ENCODE measurements around the gene CMSS1.
"Not testable (repeated sequence)": the region's sequence is repeated elsewhere in the genome, so short reads cannot be mapped to it uniquely, and the experiment has no call there.

Gene CMSS1

GRCh38 chr3:100096286-100096685, 278.6 kb downstream of the CMSS1 start:
- DNase-seq: not testable (repeated sequence)

GRCh38 chr3:100096866-100097265, 279.2 kb downstream of the CMSS1 start:
- no peak for DNase-seq

DNA sequence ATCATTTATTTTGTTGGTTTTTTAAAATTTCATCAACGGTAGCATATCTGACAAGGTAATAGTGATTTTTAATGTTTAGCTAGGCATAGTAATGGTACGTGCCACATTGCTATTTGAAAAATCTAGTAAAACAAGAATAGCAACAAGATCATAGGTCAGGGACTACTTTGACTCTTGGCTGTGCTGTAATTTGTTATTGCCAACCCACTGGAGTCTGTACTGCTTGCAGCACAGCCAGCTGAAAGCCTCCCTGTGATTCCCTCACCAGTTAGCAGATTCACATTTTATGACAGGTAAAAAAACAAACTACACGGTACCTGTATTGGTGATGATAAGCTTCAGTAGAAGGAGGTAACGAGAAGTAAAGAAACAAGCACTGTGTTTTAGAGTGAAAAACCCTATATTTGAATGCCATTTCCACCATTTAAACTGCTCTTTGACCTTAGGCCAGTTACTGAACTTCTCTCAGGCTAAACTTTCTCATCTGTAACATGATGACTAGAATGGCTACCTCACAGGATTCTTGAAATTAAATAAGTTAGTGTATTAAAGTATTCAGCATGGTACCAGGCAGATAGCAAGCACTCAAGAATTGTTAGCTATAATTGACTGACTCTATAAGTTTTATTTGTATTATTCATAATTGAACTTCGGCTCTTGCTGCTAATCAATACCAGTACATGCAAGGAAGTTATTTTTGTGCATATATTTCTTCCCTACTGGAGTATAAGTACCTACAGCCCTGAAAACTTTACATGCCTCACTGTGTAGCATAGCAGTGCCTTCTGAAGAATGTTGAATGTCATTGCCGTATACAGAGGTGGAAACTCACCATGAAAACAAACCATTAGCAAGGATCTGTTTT, 280.5 kb downstream of the CMSS1 start:
- DNase-seq: no peak

DNA sequence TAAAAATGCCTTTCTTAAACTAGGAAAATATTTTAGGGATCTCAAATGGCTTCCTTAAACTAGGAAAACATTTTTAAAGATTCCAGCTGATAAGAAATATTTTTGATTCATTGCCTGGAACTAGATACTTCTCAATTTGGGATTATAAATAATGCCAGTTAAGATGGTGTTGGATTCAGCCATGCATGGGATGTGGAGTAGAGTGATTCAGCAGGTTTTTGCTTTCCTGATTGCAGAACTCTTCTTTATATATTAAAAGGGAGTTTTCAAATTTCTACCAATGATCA, 281.1 kb downstream of the CMSS1 start:
- no peak for DNase-seq

- DNase-seq: no peak
Measured at GRCh38 chr3:100099621-100100020, 282.0 kb downstream of the CMSS1 start.

GRCh38 chr3:100100425-100100824, 282.8 kb downstream of the CMSS1 start:
- no peak for DNase-seq

DNA sequence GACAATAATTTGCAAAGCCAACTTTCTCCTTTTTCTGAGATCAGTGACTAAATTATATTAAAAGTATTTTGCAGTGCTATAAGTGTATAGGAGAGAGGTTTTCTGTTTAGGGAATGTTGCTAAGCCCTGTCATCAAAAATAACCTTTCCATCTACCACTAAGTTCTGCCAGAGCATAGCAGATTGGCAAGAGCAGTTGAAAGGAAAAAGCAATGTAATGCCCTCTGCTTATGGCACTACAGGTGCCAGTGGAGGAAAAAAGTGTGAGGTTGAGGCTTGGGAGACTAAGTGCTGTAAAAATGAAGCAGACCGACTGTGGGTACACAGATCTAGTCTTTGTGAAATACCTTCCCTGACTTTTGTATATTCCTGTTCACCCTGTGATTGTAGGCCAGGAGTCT, 285.1 kb downstream of the CMSS1 start:
- no peak for DNase-seq

DNA sequence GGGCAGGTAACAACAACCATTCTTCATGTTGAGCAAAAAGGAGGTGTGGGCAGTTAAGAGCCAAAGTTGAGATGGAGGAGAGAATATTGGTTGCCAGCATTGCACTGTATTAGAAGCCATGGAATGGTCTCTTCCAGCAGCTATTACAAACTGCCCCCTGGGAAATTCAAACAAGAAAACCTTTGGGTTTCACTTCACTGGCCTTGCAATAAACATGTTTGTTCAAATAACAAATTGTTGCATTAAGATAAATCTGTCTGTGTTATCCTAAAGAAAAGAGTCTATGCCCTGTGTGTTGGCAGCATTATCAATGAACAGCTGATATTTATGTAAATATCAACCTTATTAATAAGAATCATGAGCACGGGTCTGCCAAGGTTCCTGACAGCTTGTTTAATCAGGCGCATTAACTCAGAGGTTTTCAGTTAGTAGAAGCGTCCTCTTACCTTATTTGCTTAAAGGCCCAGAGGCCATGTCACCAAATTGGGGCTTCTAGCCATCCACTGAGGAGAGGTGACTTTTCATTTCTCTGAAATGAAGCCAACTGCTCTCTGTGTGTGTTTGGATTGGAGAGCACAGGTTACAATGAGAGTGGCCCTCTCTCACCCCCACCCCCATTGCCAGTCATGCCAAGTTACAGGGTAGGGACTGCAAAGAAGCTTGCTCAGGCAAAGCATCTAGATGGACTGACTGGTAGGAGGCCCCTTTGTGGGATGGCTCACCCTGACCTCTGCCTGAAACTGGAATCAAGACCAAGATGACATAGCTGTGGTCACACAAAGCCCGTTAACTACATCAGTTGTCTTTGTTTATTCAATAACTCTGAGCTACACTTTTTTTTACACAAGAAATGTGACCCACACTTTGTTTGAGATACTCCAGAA, 286.1 kb downstream of the CMSS1 start:
- DNase-seq: peak; percentile 93

- DNase-seq: no peak
Measured at GRCh38 chr3:100104442-100104798, 286.8 kb downstream of the CMSS1 start.

DNA sequence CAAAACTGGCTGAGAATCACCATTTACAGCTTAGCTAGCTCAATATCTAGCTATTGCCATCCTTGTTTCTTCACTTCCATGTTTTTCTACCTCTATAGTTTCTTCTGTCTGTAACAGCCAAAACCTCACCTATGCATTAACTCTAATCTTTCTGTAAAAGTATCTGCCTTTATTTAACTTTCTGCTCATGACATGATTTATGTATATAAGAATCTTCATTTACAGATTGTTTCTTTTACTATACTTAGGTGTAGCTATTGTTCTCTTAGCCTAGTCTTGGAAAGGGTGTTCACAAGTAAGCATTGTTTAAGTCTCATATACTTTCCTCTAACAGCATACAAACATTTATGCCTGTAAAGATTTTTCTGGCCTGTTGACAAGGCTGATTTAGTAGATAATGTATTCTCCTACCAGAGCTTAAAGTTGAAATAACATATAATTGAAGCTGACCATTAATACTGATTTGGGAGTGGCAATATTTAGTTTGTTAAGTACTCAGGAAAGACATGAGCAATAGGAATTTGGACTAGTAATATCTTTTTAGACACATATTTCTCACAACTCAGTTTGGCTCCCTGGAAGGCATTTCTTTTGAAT, 287.3 kb downstream of the CMSS1 start:
- no peak for DNase-seq

GRCh38 chr3:100105501-100105900, 287.8 kb downstream of the CMSS1 start:
- no peak for DNase-seq

GRCh38 chr3:100106094-100106493, 288.4 kb downstream of the CMSS1 start:
- DNase-seq: no peak

GRCh38 chr3:100106531-100107141, 289.0 kb downstream of the CMSS1 start:
- no peak for DNase-seq

DNA sequence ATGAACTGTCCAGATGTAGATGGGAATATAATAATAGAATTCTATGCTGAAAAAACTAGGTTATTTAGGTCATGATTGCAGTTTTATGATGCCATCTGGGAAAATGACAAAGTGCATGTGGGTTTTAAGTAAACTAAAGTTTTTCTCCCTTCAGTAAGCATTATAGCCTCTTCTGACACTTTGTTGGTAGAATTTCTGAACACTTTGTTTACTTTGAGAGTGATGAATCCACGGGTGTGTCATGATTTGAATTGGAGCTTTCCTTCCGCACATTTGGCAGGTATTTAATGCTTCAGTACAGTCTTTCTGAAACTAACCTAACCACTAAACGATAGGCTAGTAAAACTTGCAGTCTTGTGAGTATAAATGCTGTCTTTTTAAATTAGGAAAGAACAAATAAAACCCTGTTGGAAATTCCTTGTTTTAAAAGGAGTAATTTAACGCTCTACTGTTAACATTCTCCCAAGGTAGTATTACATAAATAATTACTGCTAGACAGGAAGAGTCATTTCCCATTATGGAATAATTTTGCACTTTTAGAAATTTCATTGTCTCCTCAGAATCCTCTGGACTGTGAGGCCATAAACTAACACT, 289.7 kb downstream of the CMSS1 start:
- DNase-seq: no peak

DNA sequence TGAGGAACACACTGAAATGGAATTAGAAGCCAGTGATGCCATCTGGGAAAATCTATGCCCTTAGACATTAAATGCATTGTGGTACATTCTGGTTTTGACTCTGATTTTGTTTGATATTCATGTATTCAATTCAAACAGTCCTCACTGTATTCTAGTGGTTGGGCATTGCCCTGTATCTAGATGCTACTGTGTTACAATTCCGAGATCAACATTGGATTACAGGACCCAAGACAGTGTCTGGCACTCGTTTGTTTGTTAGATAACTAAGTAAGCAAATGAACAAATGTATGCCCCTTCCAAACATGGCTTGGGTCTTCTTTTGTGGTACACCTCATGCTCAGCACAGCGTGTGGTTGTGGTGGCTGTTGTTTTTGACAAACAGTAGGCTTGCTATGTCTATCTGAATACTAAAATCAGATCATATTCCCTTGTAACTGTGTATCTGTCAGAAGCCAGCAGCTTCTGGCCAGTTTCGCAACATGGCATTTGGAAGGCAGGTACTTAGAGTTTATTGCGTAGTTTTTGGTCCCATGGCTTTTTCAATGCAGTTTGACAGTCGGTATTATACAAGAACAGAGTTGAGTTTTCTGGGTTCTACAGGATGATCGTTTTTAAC, 290.9 kb downstream of the CMSS1 start:
- DNase-seq: no peak

GRCh38 chr3:100110162-100110561, 292.5 kb downstream of the CMSS1 start:
- no peak for DNase-seq

GRCh38 chr3:100111728-100112127, 294.1 kb downstream of the CMSS1 start:
- no peak for DNase-seq

GRCh38 chr3:100113723-100114412, 296.2 kb downstream of the CMSS1 start:
- no peak for DNase-seq

DNA sequence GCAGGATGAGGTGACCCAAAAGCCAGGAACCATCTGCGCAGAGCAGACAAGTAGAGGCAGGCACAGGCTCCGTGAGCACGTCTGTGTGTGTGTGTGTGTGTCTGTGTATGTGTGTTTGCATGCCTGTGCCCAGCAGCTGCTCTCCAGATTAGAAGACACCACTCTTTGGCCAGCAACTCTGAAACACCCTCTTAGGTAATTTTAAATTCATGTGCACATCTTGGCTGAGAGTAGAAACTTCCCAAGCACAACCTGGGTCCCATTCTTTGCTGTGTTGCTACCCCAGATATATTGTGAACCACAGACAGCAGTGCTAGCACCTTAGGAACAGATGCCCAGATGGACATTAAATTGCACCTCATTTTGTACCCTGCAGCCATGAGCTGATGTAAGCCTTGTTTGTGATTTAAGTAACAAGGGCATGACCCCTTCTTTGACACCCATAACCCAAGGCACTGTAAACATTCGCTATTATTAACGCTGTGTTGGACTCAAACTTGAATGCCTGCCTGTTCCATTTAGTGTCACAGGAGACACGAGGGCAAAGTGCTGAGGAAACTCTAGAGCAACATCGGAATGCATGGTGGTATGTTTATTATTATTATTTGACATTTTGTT, 296.9 kb downstream of the CMSS1 start, which contains the start of gene FILIP1L:
FILIP1L (minus strand) TSS at position 89 of the 618 bp plus-strand sequence.
- no peak for DNase-seq

DNA sequence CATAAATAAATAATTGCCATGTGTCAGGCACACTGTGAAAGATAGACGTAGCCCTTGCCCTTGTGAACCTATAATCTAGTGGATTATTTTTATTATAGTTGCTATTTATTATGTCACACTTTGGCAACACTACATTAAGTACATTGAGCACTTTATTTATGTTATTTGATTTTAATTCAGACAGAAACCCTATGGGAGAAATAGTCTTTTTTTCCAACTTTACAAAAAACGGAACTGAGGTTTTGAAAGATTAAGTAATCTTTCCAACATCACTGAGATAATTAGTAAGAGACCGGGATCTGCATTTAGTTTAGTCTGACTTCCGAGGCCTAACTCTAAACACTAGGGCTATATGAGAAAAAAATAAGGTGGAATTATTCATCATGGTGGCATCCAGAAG, 299.4 kb downstream of the CMSS1 start:
- DNase-seq: no peak

DNA sequence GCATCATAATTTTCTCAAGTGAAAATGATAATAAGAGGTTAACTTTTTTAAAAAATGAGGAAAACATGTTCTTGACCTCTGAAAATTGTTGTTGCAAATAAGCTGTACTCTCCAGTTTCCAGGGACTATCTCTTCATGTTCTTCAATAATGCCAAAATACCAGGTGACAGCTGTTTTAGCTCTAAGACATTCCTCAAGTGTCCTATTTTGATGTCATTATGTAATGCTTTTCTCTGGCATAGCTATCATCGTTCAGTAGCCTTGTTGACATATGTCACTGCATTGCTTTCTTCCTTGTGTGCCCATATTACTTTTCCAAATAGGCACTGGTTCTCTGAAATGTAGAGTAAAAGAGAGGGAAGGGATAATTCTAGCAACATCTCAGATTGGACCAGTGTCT, 302.4 kb downstream of the CMSS1 start:
- no peak for DNase-seq
